SK-N-SH (cell line): ENCODE measurements around the gene CYFIP1. TPM values are rescaled to one million over a fixed set of nuclear protein-coding genes. Genes with fewer than 3 reads are reported as not detected.

ENCODE experiments used
- polyA plus RNA-seq, 3 experiments: library from polyadenylated mRNA; depleted of rRNA; stranded (reverse); fragments of >200 nt; gene quantifications; 2 replicates each; pipeline ENCODE4 v1.2.3, GENCODE V29; 2012

Gene CYFIP1
- polyA plus RNA-seq, 1 of the 3 experiments (the other 2 are of a cell fraction), result 53.4 TPM

Other genes with a start within 250 kb of the CYFIP1 start
- gene NIPA1, start 193.7 kb downstream of the CYFIP1 start, polyA plus RNA-seq (2012; rRNA removed), result 7.5 and 10.0 TPM in 2 replicates
- 32.0 and 39.6 TPM in 2 replicates for gene NIPA2, start 141.7 kb downstream of the CYFIP1 start, polyA plus RNA-seq (2012; rRNA removed)
- gene TUBGCP5, start 59.2 kb upstream of the CYFIP1 start, polyA plus RNA-seq (2012; rRNA removed), result 8.7 and 11.8 TPM in 2 replicates
- not detected in 2 replicates for gene GOLGA6L1, start 156.5 kb upstream of the CYFIP1 start, polyA plus RNA-seq (2012; rRNA removed)